Peyer's patch (tissue), 4 donors: ENCODE data around the gene MLKL. TPM values are rescaled to one million over a fixed set of nuclear protein-coding genes. Genes with fewer than 3 reads are reported as not detected.

Source experiments
- DNase-seq, 3 donors: peaks; one replicate each; pipeline ENCODE4 v3.0.0-alpha.2; 2017 to 2019
- H3K27ac ChIP-seq, 4 donors: fragments of 200-600 bp; sonication (generic); one replicate each; pipeline ENCODE4 v1.5.1; 2016 to 2019
- H3K27me3 ChIP-seq, 2 donors: fragments of 200-600 bp; sonication (generic); one replicate each; pipeline ENCODE4 v1.5.1; 2019
- H3K36me3 ChIP-seq, 3 donors: fragments of 200-600 bp; sonication (generic); one replicate each; pipeline ENCODE4 v1.5.1; 2016 to 2019
- H3K4me1 ChIP-seq, 4 donors: fragments of 200-600 bp; sonication (generic); one replicate each; pipeline ENCODE4 v1.5.1; 2016 to 2019
- H3K4me3 ChIP-seq, 4 donors: fragments of 200-600 bp; sonication (generic); 1 replicate in 3 of 4; 2 replicates in 1 of 4; pipeline ENCODE4 v1.5.1; 2016 to 2019; ENCODE audit warnings: mild to moderate bottlenecking in 1 of 4
- H3K9me3 ChIP-seq, 4 donors: fragments of 200-600 bp; sonication (generic); one replicate each; pipeline ENCODE4 v1.5.1; 2016 to 2019; ENCODE audit warnings: mild to moderate bottlenecking in 1 of 4
- POLR2A ChIP-seq, 2 donors: fragments of 450-650 bp; IDR thresholded peaks; one replicate each; pipeline ENCODE4 v1.5.1; 2017; ENCODE audit warnings: antibody characterized with exemption in 2 of 2, mild to moderate bottlenecking in 2 of 2, moderate library complexity in 2 of 2
- total RNA-seq, 4 donors: library from RNA; depleted of rRNA; stranded (reverse); fragments of >200 nt; gene quantifications; one replicate each; pipeline ENCODE4 v1.1.0, GENCODE V29; 2016
- TF ChIP-seq, protein P1 (sequence below), 6 experiments: fragments of 450-650 bp in 4 of 6; fragments of 200-600 bp in 2 of 6; sonication (generic) in 1 of 6; IDR thresholded peaks; one replicate each; pipeline ENCODE4 v1.5.1; 2017 to 2019; ENCODE audit warnings: antibody characterized with exemption in 6 of 6, mild to moderate bottlenecking in 3 of 6, moderate library complexity in 1 of 6

The MLKL gene
- total RNA-seq, 4 donors from 2014 or later = 13.7 to 78.4 (median 22.5) TPM

DNA sequence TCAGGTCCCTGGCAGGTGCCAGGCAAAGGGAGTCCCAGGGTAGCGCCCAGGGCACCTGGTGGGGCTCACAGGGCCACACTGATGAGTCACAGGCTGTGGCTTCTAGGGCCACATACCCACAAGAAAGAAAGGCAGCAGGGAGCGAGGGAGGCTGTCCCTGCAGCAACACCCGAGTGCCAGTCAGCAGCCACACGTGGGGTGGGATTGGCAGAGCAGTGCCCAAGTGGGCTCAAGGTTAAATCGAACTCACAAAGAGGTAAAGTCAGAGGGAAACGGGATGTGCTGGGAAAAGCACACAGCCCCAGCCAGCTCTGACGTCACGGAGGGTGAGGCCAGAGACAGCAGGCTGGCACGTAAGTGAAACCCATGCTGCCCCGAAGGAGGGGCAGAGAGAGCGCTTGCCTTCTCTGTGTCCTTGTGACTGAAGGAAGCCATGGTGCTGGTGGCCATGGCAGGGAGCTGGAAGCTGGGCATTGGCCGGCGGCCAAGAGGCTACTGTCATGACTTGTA lies 40.2 kb upstream of the MLKL start:
- no peaks in the 10 kb centered on the region for H3K27me3 ChIP-seq
- peak overlapping the region in 3 of 4 donors; percentile 27 to 80 (median 79) for H3K27ac ChIP-seq
- H3K36me3 ChIP-seq = no peaks in the 10 kb centered on the region
- H3K4me1 ChIP-seq = peaks cover 0 to 31% (median 1%) of the 10 kb centered on the region in 4 donors
- DNase-seq = peak in 2 of 3 donors; percentile 90
- no peak overlapping the region for H3K4me3 ChIP-seq
- TF ChIP-seq, protein P1, sequence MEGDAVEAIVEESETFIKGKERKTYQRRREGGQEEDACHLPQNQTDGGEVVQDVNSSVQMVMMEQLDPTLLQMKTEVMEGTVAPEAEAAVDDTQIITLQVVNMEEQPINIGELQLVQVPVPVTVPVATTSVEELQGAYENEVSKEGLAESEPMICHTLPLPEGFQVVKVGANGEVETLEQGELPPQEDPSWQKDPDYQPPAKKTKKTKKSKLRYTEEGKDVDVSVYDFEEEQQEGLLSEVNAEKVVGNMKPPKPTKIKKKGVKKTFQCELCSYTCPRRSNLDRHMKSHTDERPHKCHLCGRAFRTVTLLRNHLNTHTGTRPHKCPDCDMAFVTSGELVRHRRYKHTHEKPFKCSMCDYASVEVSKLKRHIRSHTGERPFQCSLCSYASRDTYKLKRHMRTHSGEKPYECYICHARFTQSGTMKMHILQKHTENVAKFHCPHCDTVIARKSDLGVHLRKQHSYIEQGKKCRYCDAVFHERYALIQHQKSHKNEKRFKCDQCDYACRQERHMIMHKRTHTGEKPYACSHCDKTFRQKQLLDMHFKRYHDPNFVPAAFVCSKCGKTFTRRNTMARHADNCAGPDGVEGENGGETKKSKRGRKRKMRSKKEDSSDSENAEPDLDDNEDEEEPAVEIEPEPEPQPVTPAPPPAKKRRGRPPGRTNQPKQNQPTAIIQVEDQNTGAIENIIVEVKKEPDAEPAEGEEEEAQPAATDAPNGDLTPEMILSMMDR (IDR thresholded peaks at IDR 0.05) = no peak
- peak in 1 of 2 donors; percentile 46 for TF ChIP-seq POLR2A (IDR thresholded peaks at IDR 0.05)
- H3K9me3 ChIP-seq = no peaks in the 10 kb centered on the region

DNA sequence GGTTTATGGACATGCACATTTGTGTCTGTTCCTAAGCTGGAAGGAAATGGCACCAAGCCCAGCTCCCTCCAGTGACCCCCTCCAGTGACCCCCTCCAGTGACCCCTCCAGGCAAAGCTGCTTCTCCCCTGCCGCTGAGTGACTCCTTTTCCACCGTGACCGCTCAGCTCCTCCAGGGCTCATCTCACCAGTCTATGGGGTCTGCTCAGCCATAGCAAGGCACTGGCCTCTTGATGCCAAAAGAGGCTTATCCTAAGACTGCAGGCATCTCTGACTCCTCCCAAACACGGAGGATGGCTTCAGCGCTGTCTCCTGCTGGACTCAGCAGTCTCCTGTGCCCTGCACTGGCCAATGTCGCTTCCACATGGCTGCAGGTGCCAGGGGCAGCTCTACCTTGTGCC lies 38.6 kb upstream of the MLKL start:
- Histone ChIP-seq H3K4me3 (no peak overlapping the region), H3K9me3 (no peaks in the 10 kb centered on the region), H3K27ac (no peak overlapping the region), H3K4me1 (peaks cover 0 to 18% (median 1%) of the 10 kb centered on the region in 4 donors), H3K36me3 (no peaks in the 10 kb centered on the region), H3K27me3 (no peaks in the 10 kb centered on the region)
- peak in 1 of 3 donors; percentile 44 for DNase-seq
- no peak for TF ChIP-seq POLR2A (IDR thresholded peaks at IDR 0.05)
- TF ChIP-seq, protein P1 (IDR thresholded peaks at IDR 0.05) = no peak

DNA sequence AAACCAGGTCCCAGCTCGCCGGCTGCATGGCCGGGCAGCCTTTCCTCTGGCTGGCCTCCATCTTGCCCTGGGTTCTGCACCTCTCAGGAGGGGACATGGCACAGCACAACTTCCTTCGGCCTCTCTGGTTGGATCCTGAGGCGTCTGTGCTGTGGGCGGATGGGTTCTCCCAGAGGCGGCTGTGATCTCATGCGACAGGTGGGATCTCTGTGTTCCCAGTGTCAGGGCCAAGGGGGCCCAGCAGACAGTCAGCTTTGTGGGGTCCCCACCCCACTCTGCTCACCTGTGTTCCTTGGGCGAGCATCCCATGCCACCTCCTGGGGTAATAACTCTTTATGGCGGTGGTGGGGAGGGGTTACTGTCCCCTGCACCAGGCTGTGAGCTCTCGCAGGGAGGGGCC lies 38.2 kb upstream of the MLKL start:
- Histone ChIP-seq H3K4me3 (no peak overlapping the region), H3K27me3 (no peaks in the 10 kb centered on the region), H3K27ac (peak overlapping the region in 1 of 4 donors; percentile 52), H3K4me1 (peaks cover 0 to 18% (median 1%) of the 10 kb centered on the region in 4 donors), H3K9me3 (no peaks in the 10 kb centered on the region), H3K36me3 (no peaks in the 10 kb centered on the region)
- DNase-seq = peak in 1 of 3 donors; percentile 26
- TF ChIP-seq POLR2A (IDR thresholded peaks at IDR 0.05) = no peak
- TF ChIP-seq, protein P1 (IDR thresholded peaks at IDR 0.05) = no peak

DNA sequence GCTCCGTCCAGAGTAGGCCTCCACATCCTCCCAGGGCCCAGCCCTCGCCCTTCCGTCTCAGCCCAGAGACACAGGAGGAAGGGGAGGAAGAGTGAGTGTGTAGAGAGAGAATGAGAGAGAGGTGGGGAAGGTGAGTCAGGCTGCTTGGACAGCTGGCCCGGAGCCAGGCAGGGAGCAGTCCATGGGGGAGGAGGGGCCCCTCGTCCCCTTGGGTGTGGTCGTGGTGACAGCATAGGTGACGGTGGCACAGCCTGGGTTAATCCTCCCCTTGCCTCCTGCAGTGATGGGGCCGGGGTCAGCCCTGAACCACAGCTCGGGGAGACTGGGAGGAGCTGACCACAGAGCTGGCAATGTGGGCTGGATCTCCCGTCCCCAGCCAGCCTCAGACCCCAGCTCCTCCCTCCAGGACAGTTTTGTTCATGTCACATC lies 37.5 kb upstream of the MLKL start:
- H3K27ac ChIP-seq = peak overlapping the region in 1 of 4 donors; percentile 52

DNA sequence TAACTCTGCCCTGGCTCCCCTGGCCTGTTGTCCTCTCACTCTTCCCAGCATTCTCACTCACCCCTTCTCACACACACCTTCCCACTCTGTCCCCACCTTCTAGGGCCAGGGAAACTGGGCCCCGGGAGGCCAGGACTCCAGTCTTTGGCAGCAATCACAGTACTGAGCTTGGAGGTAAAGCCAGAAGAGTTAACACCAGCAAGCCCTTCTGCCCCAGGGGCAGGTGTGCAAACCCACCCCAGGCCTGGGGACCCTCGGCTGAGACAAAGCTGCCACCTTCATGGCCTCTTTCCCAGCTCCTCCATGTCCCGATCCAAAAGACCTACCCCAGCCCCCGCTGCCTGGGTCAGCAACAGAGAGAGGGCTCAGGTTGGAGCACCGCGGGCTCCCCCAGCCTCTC lies 36.9 kb upstream of the MLKL start:
- Histone ChIP-seq H3K4me1 (peaks cover 0 to 11% (median 1%) of the 10 kb centered on the region in 4 donors), H3K27me3 (no peaks in the 10 kb centered on the region), H3K4me3 (no peak overlapping the region), H3K36me3 (no peaks in the 10 kb centered on the region), H3K27ac (peak overlapping the region in 1 of 4 donors; percentile 52), H3K9me3 (no peaks in the 10 kb centered on the region)
- peak in 1 of 3 donors; percentile 43 for DNase-seq
- TF ChIP-seq POLR2A (IDR thresholded peaks at IDR 0.05) = no peak
- TF ChIP-seq, protein P1 (IDR thresholded peaks at IDR 0.05) = no peak

More for the DNA sequence above, 37.5 kb upstream of the MLKL start:
- TF ChIP-seq, protein P1 (IDR thresholded peaks at IDR 0.05) = no peak
- no peak for TF ChIP-seq POLR2A (IDR thresholded peaks at IDR 0.05)
- no peak overlapping the region for H3K4me3 ChIP-seq
- no peaks in the 10 kb centered on the region for H3K27me3 ChIP-seq
- no peaks in the 10 kb centered on the region for H3K36me3 ChIP-seq
- H3K4me1 ChIP-seq = peaks cover 0 to 13% (median 1%) of the 10 kb centered on the region in 4 donors
- peak in 2 of 3 donors; percentile 72 to 77 for DNase-seq
- H3K9me3 ChIP-seq = no peaks in the 10 kb centered on the region
